Measurements from ENCODE around the gene RPLP2.

The RPLP2 gene

DNA sequence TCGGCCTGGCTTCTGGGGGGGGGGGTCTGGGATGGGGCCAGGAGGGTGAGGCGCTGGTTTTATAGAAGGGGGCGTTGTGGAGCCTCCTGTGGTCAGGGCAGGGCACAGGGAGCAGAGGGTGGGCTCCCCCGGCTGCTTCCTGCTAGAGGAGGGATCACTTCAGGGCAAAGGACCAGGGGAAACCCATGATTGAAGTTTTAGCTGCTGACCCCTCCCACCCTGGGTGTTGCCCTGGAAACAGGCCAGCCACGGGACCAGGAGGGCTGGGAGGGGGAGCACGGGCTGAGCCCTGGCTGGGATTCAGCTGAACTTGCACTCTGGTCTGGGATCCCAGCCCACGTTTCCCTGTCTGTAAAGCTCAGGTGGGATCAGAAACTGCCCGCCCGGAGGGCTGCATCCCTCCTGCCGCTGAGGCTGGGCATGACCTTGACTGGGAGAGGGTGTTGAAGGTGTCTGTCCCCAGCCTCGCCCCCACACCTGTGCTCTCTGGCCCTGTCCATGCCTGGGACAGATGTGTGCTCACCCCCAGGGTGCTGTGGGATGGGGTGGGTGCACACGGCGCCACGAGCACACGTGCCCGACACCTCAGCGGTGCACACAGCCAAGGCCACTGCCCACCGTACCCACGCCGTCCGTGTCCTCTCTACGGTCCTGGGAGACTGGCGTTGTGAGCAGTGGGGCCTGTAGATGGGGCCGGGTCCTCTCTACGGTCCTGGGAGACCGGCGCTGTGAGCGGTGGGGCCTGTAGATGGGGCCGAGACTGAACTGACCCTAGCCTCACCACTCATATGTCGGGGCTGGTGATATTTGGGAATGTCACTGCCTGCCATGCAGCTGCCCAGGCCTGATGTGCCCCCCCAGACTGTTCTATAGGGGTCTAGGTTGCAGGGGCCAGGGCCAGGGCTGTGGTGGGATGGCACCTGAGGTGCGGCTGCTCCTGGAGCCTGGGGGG lies 35.2 kb downstream of the RPLP2 start:
- peaks cover 0 to 13% of the 10 kb centered on the region in 2 experiments; a peak in 1 of 3 replicates for H3K36me3 ChIP-seq (ENCODE audit: control insufficient read depth in 2 of 2, insufficient read depth in 1 of 2, low read length in 2 of 2)
- H3K4me3 ChIP-seq (ENCODE audit: low read depth, low read length) = peak overlapping the region; percentile 2; the same call in 1 of the 2 replicates
- no peak for TF ChIP-seq ZNF548 (tag by site-specific recombination; IDR thresholded peaks at IDR 0.05)
- no peak for TF ChIP-seq ZNF791 (tag by site-specific recombination; IDR thresholded peaks at IDR 0.05)
- no peak for TF ChIP-seq KLF16 (tag by site-specific recombination; IDR thresholded peaks at IDR 0.05)
- TF ChIP-seq ZNF138 (tag by site-specific recombination; IDR thresholded peaks at IDR 0.05; ENCODE audit: borderline replicate concordance) = no peak
- 0 out of 2 replicates have a peak, but pooled peaks have one; percentile 16 for TF ChIP-seq BCL11B (tag by site-specific recombination; IDR thresholded peaks at IDR 0.05; ENCODE audit: low read depth)
- TF ChIP-seq ZNF19 (tag by site-specific recombination; IDR thresholded peaks at IDR 0.05; ENCODE audit: low read depth) = no peak
- TF ChIP-seq, protein P1, sequence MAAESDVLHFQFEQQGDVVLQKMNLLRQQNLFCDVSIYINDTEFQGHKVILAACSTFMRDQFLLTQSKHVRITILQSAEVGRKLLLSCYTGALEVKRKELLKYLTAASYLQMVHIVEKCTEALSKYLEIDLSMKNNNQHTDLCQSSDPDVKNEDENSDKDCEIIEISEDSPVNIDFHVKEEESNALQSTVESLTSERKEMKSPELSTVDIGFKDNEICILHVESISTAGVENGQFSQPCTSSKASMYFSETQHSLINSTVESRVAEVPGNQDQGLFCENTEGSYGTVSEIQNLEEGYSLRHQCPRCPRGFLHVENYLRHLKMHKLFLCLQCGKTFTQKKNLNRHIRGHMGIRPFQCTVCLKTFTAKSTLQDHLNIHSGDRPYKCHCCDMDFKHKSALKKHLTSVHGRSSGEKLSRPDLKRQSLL (tag by site-specific recombination; IDR thresholded peaks at IDR 0.05) = no peak
- TF ChIP-seq KLF1 (tag by site-specific recombination; IDR thresholded peaks at IDR 0.05) = peak; percentile 89
- TF ChIP-seq SCRT2 (tag by site-specific recombination; IDR thresholded peaks at IDR 0.05) = no peak
- no peak for TF ChIP-seq MEIS1 (CRISPR knock-in tag; IDR thresholded peaks at IDR 0.05; ENCODE audit: borderline replicate concordance)
- TF ChIP-seq ZNF792 (tag by site-specific recombination; IDR thresholded peaks at IDR 0.05) = no peak
- peak; percentile 50 for TF ChIP-seq SP2 (tag by site-specific recombination; IDR thresholded peaks at IDR 0.05)
- 0 out of 2 replicates have a peak, but pooled peaks have one; percentile 4 for TF ChIP-seq BCL11A (tag by site-specific recombination; IDR thresholded peaks at IDR 0.05; ENCODE audit: low read depth)
- peak; percentile 3 for TF ChIP-seq ZBTB26 (tag by site-specific recombination; optimal IDR thresholded peaks at IDR 0.05)
- TF ChIP-seq, protein P2, sequence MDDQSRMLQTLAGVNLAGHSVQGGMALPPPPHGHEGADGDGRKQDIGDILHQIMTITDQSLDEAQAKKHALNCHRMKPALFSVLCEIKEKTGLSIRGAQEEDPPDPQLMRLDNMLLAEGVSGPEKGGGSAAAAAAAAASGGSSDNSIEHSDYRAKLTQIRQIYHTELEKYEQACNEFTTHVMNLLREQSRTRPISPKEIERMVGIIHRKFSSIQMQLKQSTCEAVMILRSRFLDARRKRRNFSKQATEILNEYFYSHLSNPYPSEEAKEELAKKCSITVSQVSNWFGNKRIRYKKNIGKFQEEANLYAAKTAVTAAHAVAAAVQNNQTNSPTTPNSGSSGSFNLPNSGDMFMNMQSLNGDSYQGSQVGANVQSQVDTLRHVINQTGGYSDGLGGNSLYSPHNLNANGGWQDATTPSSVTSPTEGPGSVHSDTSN (CRISPR knock-in tag; IDR thresholded peaks at IDR 0.05) = 0 out of 2 replicates have a peak, but pooled peaks have one; percentile 24
- peak; percentile 42 for TF ChIP-seq ZFHX2 (tag by site-specific recombination; conservative IDR thresholded peaks at IDR 0.05)
- 0 out of 2 replicates have a peak, but pooled peaks have one; percentile 15 for TF ChIP-seq ZNF600 (tag by site-specific recombination; IDR thresholded peaks at IDR 0.05)
- TF ChIP-seq PRDM10 (tag by site-specific recombination; IDR thresholded peaks at IDR 0.05) = peak; percentile 54; the same call in 1 of the 2 replicates
- TF ChIP-seq ATF2 (tag by site-specific recombination; IDR thresholded peaks at IDR 0.05; ENCODE audit: low read depth) = no peak
- no peak for TF ChIP-seq KLF7 (tag by site-specific recombination; IDR thresholded peaks at IDR 0.05; ENCODE audit: borderline replicate concordance)
- ChIA-PET CTCF (interaction anchor here (0.6 to 2.3 kb wide), 5 partner anchors 24 to 1305 kb away, joined by 3 to 9 read pairs (median 3); no protein-coding TSS in a partner anchor), POLR2A (interaction anchor here (0.5 to 6.9 kb wide), 11 partner anchors 14 to 244 kb away, joined by 3 to 70 read pairs (median 3); partner anchors contain the start of genes CD151, CEND1, CRACR2B and PNPLA2)
- H3K4me1 ChIP-seq (ENCODE audit: control insufficient read depth, insufficient read depth, low read length) = 0 out of 2 replicates have a peak, but pooled peaks cover 6% of the 10 kb centered on the region
- H3K9me3 ChIP-seq (ENCODE audit: control insufficient read depth, insufficient read depth, low read depth, low read length) = no peaks in the 10 kb centered on the region
- H3K27ac ChIP-seq (ENCODE audit: extremely low read depth, low read depth, low read length) = no peak overlapping the region

All from HEK293 (cell line).